ENCODE results near the gene RITA1.

GRCh38 chr12:113142173-113142885, 43.2 kb upstream of the RITA1 start:
- TF ChIP-seq CTCF (IDR thresholded peaks at IDR 0.05 in 2 of 3, conservative IDR thresholded peaks at IDR 0.05 in 1 of 3; ENCODE audit: control insufficient read depth in 2 of 3, extremely low read depth in 1 of 3, insufficient read depth in 1 of 3, low read depth in 3 of 3, low read length in 3 of 3), result no peak
- TF ChIP-seq LARP7 (IDR thresholded peaks at IDR 0.05), result no peak
